ENCODE results near the gene FABP6.
"Not testable (repeated sequence)": the region's sequence is repeated elsewhere in the genome, so short reads cannot be mapped to it uniquely, and the experiment has no call there.

Gene FABP6

DNA sequence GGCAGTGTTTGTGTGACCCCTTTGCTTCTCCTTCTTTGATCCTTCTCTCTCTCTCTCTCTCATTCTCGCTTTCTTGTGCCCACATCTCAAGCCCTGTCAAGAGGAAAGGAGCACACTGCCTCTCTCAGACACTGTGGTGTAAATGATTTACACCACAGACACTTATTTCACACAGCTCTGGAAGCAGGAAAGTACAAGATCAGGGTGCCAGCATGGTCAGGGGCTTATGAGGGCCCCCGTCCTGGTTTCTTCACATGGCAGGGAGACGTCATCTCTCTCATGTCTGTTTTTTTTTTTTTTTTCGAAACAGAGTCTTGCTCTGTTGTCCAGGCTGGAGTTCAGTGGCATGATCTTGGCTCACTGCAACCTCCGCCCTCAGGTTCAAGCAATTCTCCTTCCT is 6.4 kb downstream of the FABP6 start:
- intact Hi-C loops (cut with micrococcal nuclease): no loop called here

DNA sequence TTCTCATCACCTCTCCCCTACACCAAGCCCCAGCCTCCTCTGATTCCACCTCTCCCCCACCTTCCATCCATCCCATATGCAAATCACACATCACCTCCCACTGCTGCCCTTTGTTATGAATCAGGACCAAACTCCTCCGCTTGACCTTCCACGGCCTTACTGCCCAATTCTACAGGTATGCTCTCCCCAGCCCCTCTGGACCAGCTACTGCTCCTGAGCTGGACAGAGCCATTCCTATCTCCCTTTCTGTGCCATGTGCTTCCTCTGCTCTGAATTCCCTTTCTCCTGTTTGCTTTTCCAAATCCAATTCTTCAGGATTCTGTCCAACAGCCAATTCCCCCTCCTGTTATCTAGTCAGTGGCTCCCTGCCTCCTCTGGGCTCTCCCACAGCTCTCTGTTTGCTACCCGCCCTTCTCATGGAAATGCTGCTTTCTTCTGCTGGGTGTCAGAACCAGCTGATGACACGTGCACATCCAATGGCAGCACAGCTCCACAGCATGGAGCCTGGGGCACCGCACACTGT is 8.3 kb downstream of the FABP6 start:
- H3K36me3 Mint-ChIP-seq (ENCODE audit: low read depth): no peaks in the 10 kb centered on the region
- H3K9me3 Mint-ChIP-seq: no peaks in the 10 kb centered on the region
- no peaks in the 10 kb centered on the region for H3K4me1 Mint-ChIP-seq (ENCODE audit: low read depth)
- no peak overlapping the region for H3K27ac Mint-ChIP-seq
- no peak overlapping the region for H3K4me3 Mint-ChIP-seq
- peaks cover 14% of the 10 kb centered on the region for H3K27me3 Mint-ChIP-seq
- intact Hi-C loops (cut with micrococcal nuclease): no loop called here

More for the DNA sequence above, 6.4 kb downstream of the FABP6 start:
- Mint-ChIP-seq H3K9me3 (no peaks in the 10 kb centered on the region), H3K4me1 (ENCODE audit: low read depth) (peaks cover 13% of the 10 kb centered on the region), H3K36me3 (ENCODE audit: low read depth) (no peaks in the 10 kb centered on the region), H3K27ac (no peak overlapping the region), H3K4me3 (no peak overlapping the region), H3K27me3 (peaks cover 10% of the 10 kb centered on the region)

DNA sequence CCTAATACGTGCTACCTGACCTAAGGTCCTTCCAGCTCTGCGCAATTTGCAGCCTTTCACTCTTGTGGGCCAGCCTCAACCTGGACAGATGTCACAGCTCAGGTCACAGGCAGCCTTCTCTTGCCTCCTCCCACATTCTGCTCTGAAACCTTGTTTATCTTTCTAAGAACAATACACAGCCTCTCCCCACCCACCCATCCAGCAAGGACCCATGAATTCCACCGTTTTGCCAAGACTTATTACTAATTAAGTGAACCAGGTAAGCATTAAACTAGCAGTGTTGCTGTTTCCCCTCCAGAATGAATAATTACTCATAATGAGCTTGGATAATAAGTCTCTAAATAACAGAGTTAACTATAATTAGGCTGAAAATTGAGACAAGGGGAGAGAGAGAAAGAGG is 11.0 kb downstream of the FABP6 start:
- H3K9me3 Mint-ChIP-seq: no peaks in the 10 kb centered on the region
- H3K4me3 Mint-ChIP-seq: no peak overlapping the region
- intact Hi-C loops (cut with micrococcal nuclease): no loop called here
- H3K4me1 Mint-ChIP-seq (ENCODE audit: low read depth): no peaks in the 10 kb centered on the region
- H3K36me3 Mint-ChIP-seq (ENCODE audit: low read depth): no peaks in the 10 kb centered on the region
- H3K27ac Mint-ChIP-seq: no peak overlapping the region
- H3K27me3 Mint-ChIP-seq: peaks cover 17% of the 10 kb centered on the region

DNA sequence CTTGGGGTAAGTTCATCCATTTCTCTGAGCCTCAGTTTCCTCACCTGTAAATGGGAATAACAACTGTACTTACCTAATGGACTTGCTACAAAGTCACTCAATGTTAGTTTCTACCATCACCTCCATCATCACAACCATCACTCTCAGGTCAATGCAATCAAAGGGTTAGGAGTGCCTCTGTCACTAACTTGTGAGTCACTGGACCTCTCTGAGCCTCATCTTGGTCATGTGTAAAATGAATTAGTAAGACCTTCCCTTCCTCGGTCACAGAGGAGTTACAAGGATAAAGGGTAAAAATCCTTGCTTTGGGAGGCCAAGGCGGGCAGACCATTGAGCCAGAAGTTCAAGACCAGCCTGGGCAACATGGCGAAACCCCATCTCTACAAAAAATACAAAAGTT is 12.8 kb downstream of the FABP6 start:
- intact Hi-C loops (cut with micrococcal nuclease): no loop called here
- no peak overlapping the region for H3K27ac Mint-ChIP-seq
- peaks cover 19% of the 10 kb centered on the region for H3K27me3 Mint-ChIP-seq
- H3K4me1 Mint-ChIP-seq (ENCODE audit: low read depth): no peaks in the 10 kb centered on the region
- H3K36me3 Mint-ChIP-seq (ENCODE audit: low read depth): no peaks in the 10 kb centered on the region
- no peaks in the 10 kb centered on the region for H3K9me3 Mint-ChIP-seq
- H3K4me3 Mint-ChIP-seq: no peak overlapping the region

DNA sequence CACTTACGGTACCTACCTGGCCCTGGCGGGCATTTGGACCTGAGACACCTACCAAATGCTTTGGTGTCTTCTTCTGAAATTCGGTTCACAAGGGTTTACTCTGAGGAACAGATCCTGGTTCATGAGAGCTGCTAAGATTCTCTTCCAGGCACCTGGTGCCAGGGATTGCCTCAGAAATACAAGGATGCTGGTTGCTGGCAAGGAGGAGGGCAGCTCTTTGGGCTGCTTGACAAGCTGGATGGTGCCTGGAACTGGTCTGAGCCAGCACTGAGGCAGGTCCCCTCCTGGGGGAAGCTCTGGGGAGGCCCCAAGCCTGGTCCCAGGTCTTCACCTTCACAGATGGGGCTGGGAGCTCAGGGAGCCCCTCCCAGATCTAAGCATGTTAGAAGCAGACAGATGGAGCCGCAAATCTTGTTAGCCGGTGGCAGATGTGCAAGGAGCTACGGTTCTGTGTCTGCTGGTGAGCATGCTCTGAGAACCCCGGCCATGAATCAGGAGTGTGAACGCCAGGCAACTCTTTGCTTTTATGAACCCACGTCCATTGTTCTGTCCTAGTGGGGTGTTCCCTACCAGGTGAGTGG is 16.3 kb downstream of the FABP6 start:
- no peaks in the 10 kb centered on the region for H3K9me3 Mint-ChIP-seq
- peaks cover 12% of the 10 kb centered on the region for H3K27me3 Mint-ChIP-seq
- H3K4me3 Mint-ChIP-seq: no peak overlapping the region
- no peaks in the 10 kb centered on the region for H3K4me1 Mint-ChIP-seq (ENCODE audit: low read depth)
- H3K27ac Mint-ChIP-seq: no peak overlapping the region
- intact Hi-C loops (cut with micrococcal nuclease): no loop called here
- no peaks in the 10 kb centered on the region for H3K36me3 Mint-ChIP-seq (ENCODE audit: low read depth)

DNA sequence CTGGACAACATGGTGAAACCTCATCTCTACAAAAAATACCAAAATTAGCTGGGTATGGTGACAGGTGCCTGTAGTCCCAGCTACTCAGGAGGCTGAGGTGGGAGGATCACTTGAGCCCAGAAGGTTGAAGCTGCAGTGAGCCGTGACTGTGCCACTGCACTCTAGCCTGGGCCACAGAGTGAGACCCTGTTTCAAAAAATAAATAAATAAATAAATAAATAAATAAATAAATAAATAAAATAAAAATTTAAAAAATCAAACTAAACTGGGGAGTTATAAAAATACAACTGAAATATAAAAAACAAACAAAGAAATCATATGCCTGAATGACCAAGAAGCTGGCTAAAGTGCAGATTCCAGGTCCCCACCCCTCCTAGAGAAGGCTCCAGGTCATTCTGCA is 20.3 kb downstream of the FABP6 start:
- H3K27ac Mint-ChIP-seq; H3K36me3 Mint-ChIP-seq (ENCODE audit: low read depth); intact Hi-C loops (cut with micrococcal nuclease); H3K9me3 Mint-ChIP-seq; H3K27me3 Mint-ChIP-seq; H3K4me3 Mint-ChIP-seq; H3K4me1 Mint-ChIP-seq (ENCODE audit: low read depth): not testable (repeated sequence)

DNA sequence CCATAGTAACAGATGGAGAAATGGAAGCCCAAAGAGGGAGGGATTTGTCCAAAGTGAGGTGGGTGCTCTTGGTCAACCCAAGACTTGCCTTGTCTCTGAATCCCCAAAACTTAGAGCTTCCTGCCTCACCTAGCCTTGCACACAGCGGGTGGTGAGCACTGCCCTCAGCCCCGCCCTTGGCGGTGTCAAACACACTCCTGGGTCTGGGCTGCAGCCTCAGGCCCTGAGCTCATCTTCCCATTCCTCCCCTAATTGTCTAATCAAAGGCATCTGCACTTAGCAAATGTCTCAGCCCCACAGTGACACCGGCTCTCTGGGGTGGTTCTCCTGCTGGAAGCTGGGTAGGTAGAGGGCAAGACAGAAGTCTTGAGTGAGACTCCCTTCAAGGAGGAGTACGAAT is 20.9 kb downstream of the FABP6 start:
- Mint-ChIP-seq H3K4me3 (no peak overlapping the region), H3K9me3 (no peaks in the 10 kb centered on the region), H3K27ac (no peak overlapping the region), H3K36me3 (ENCODE audit: low read depth) (no peaks in the 10 kb centered on the region), H3K4me1 (ENCODE audit: low read depth) (no peaks in the 10 kb centered on the region), H3K27me3 (peaks cover 4% of the 10 kb centered on the region)
- intact Hi-C loops (cut with micrococcal nuclease): no loop called here

DNA sequence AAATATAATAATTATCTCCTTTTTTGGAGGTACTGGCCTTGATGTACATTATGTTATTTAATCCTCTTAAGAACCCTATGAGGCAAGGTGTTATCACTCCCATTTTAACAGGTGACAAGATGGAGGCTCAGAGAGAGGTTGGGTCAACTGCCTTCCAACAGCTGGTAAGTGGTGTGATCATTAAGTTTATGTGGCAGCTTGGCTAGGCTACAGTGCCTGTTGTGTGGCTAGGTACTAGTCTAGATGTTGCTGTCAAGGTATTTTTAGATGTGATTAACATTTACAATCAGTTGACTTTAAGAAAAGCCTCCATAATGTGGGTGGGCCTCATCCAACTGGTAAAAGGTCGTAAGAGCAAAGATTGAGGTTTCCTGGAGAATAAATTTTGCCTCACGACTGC is 21.5 kb downstream of the FABP6 start:
- no peaks in the 10 kb centered on the region for H3K9me3 Mint-ChIP-seq
- peaks cover 2% of the 10 kb centered on the region for H3K27me3 Mint-ChIP-seq
- no peak overlapping the region for H3K4me3 Mint-ChIP-seq
- intact Hi-C loops (cut with micrococcal nuclease): no loop called here
- no peaks in the 10 kb centered on the region for H3K4me1 Mint-ChIP-seq (ENCODE audit: low read depth)
- no peak overlapping the region for H3K27ac Mint-ChIP-seq
- H3K36me3 Mint-ChIP-seq (ENCODE audit: low read depth): no peaks in the 10 kb centered on the region

DNA sequence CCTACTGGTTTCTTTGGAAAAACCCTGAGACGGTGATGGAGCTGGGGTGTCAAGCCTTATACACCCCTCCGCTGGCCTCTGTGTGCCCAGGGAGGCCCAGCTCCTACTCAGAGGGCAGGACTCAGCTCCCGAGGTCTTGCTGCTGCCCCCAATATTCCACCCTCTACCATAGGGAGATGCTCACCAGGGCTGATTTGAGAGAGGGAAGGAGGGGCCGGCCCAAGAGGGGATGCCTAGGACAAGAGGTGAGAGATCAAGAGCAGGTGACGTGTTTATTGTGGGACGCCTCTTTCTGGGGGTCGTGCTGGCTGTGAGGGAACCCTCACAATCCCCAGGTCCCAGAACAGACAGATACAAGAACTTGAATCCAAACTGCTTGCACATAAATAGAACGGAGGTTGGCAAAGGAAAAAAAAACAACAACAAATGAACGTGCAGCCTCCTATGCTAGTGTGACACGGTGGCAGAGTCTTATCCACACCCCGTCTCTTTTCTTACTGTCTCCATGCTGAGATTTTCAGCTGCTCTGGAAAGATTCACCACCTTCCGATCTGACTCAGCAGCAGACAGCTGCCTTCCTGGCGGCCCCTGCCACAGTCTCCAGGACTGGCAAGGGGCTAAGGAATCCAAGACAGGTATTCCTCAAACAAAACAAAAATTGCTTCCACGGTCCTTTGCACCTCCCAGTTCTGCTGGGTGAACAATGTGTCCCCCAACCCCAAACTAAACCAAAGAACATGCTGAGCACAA is 22.3 kb downstream of the FABP6 start:
- peaks cover 2% of the 10 kb centered on the region for H3K27me3 Mint-ChIP-seq

DNA sequence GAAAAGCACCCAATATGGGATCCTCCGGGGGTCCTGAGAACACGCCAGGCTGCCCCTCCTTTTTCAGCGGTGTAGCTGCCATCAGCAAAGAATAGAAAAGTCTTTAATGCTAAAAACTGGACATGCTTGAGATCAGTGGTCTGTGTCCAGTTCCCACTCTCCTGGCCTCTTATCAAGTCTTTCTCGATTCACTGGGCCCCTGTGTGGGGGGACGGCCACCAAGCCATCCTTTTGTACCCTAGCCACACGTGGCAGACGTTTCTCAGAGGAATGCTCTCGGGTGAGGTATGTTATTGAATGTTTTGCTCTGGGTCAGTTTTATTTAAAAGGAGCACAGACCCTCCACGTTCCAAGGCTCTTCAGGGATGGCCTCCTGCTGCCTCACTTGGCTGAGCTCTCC is 23.6 kb downstream of the FABP6 start:
- Mint-ChIP-seq H3K27me3 (no peaks in the 10 kb centered on the region), H3K36me3 (ENCODE audit: low read depth) (no peaks in the 10 kb centered on the region), H3K4me3 (no peak overlapping the region), H3K9me3 (no peaks in the 10 kb centered on the region), H3K27ac (no peak overlapping the region), H3K4me1 (ENCODE audit: low read depth) (no peaks in the 10 kb centered on the region)
- intact Hi-C loops (cut with micrococcal nuclease): no loop called here

More for the DNA sequence above, 22.3 kb downstream of the FABP6 start:
- no peaks in the 10 kb centered on the region for H3K36me3 Mint-ChIP-seq (ENCODE audit: low read depth)
- intact Hi-C loops (cut with micrococcal nuclease): no loop called here
- H3K4me3 Mint-ChIP-seq: no peak overlapping the region
- no peak overlapping the region for H3K27ac Mint-ChIP-seq
- H3K9me3 Mint-ChIP-seq: no peaks in the 10 kb centered on the region
- no peaks in the 10 kb centered on the region for H3K4me1 Mint-ChIP-seq (ENCODE audit: low read depth)

DNA sequence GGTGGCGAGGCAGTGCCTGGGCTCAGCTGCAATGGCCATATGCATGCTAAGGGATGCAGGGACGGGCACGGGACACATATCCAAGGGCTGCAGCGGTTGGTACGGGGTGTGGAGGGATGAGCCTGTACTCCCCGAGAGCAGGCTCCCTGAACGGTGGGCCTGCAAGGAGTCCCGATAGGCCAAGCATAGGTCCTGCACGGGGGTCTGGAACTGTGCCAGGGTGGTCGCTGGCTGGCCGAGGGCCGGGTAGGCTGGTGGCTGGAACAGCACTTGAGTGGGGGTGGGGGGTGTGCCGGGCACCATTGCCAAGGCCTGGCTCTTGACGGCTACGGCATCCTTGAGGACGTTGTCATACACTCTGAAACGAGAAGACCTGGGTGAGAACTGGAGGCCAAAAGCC is 24.1 kb downstream of the FABP6 start:
- Mint-ChIP-seq H3K27me3 (no peaks in the 10 kb centered on the region), H3K27ac (no peak overlapping the region), H3K4me1 (ENCODE audit: low read depth) (no peaks in the 10 kb centered on the region), H3K4me3 (no peak overlapping the region), H3K36me3 (ENCODE audit: low read depth) (no peaks in the 10 kb centered on the region), H3K9me3 (no peaks in the 10 kb centered on the region)
- intact Hi-C loops (cut with micrococcal nuclease): no loop called here

DNA sequence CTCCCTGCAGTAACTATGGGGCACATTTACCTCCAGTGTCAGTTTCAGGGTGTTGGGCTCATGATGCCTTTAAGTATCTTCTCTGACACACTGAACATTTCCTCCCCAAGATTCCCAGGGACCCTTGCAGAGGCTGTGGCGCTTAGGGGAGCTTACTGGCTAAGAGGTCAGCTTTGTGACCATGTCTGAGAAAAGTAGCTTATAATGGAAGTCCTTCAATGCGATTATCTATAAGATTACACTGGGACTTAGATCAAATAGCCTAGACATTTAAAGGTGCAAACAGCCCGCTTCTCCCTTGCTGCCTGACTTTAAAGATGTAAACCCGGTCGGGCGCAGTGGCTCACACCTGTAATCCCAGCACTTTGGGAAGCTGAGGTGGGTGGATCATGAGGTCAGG is 25.4 kb downstream of the FABP6 start:
- H3K36me3 Mint-ChIP-seq (ENCODE audit: low read depth): no peaks in the 10 kb centered on the region
- peaks cover 5% of the 10 kb centered on the region for H3K27me3 Mint-ChIP-seq
- H3K27ac Mint-ChIP-seq: no peak overlapping the region
- H3K4me3 Mint-ChIP-seq: no peak overlapping the region
- H3K9me3 Mint-ChIP-seq: no peaks in the 10 kb centered on the region
- no peaks in the 10 kb centered on the region for H3K4me1 Mint-ChIP-seq (ENCODE audit: low read depth)
- intact Hi-C loops (cut with micrococcal nuclease): no loop called here

DNA sequence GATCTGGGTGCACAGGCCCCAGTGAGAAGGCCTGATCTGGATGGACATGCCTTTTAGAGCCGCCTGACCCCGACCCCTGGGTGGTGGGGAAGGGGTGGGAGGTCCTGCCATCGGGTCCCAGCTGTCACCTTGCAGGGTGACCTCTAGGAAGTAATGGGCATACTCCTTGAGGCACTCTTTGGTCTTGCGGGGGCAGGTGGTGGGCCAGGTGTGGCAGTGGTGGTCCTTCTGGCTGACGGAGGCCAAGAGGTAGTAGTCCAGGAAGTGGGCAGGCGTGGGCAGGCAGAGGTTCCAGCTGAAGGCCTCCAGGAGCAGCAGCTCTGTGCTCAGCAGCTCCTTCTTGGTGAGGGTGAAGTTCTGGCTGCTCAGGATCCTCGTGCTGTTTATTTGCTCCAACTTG is 30.0 kb downstream of the FABP6 start:
- Mint-ChIP-seq H3K4me3 (no peak overlapping the region), H3K27me3 (peaks cover 35% of the 10 kb centered on the region), H3K9me3 (no peaks in the 10 kb centered on the region), H3K4me1 (ENCODE audit: low read depth) (peaks cover 19% of the 10 kb centered on the region), H3K27ac (no peak overlapping the region), H3K36me3 (ENCODE audit: low read depth) (no peaks in the 10 kb centered on the region)
- intact Hi-C loops (cut with micrococcal nuclease): no loop called here

DNA sequence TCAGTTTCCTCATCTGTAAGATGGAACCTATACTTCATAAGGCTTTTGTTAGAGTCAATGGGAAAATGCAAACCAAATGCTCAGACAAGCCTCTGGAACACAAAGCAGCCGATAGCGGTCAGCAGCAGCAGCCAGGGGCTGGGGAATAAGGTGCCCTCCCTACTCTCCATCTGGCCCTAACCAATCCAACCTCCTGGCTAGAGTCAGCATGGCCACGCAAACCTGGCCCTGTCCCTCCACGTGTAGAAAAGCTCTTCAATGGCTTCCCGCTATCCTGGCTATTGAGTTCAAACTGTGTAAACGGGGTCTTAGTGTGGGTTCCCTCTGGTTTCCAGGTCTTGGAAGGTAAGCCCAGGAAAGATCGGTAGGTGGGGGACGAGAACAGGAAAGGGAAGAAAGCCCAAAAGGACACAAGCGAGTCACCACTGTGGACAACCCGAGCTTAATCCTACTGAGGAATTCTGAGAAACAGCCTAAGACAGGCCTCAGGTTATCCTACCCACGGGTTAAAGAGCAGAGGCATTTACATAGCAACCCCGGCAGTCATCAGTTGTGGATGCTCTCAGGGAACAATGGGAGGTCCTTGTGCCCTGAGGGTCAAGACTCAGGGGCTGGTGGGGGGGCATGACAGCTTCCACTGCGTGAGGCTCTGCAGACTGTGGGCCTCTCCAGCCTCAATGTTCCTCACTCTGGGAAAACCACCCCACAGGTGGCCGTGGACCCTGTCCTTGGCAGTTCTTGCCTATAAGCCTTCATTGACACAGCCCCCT is 30.9 kb downstream of the FABP6 start:
- intact Hi-C loops (cut with micrococcal nuclease): no loop called here
- H3K4me1 Mint-ChIP-seq (ENCODE audit: low read depth): peaks cover 19% of the 10 kb centered on the region

More for the DNA sequence above, 30.9 kb downstream of the FABP6 start:
- H3K4me3 Mint-ChIP-seq: no peak overlapping the region
- H3K9me3 Mint-ChIP-seq: no peaks in the 10 kb centered on the region
- no peak overlapping the region for H3K27ac Mint-ChIP-seq
- peaks cover 37% of the 10 kb centered on the region for H3K27me3 Mint-ChIP-seq
- H3K36me3 Mint-ChIP-seq (ENCODE audit: low read depth): no peaks in the 10 kb centered on the region

Data from dendritic cell treated with granulocyte-macrophage colony-stimulating factor and Interleukin-4, amounts not matched to agents 40 ng/mL and 50 ng/mL, for 4 days (primary cell).